ENCODE data around the gene LKAAEAR1.

DNA sequence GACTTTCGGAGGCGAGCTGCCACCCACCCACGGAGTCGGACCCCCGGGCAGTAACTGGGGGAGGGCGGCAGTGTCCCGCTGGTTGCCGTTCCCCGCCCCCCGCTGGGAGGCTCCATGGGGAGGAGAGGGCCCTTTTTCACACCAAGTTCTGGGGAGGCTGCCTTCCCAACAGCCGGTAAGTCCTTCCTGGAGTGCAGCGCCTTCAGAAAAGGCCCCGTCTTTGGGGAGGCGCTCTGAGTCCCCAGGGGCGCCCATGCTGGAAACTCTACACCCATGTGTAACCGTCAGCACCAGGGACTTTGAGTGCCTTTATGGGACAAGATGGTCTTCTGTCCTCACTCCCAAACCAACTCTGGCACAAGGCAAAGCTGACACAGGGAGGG lies 34.3 kb downstream of the LKAAEAR1 start:
- TF ChIP-seq, protein P1, sequence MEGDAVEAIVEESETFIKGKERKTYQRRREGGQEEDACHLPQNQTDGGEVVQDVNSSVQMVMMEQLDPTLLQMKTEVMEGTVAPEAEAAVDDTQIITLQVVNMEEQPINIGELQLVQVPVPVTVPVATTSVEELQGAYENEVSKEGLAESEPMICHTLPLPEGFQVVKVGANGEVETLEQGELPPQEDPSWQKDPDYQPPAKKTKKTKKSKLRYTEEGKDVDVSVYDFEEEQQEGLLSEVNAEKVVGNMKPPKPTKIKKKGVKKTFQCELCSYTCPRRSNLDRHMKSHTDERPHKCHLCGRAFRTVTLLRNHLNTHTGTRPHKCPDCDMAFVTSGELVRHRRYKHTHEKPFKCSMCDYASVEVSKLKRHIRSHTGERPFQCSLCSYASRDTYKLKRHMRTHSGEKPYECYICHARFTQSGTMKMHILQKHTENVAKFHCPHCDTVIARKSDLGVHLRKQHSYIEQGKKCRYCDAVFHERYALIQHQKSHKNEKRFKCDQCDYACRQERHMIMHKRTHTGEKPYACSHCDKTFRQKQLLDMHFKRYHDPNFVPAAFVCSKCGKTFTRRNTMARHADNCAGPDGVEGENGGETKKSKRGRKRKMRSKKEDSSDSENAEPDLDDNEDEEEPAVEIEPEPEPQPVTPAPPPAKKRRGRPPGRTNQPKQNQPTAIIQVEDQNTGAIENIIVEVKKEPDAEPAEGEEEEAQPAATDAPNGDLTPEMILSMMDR (IDR thresholded peaks at IDR 0.05), result no peak
- TF ChIP-seq POLR2A (IDR thresholded peaks at IDR 0.05), result no peak
